Forelimb muscle (tissue), 1 donor: ENCODE measurements around the gene HLA-DMB. TPM values are rescaled to one million over a fixed set of nuclear protein-coding genes. Genes with fewer than 3 reads are reported as not detected.
A peak's percentile ranks its signal among the peaks of the same experiment; 100 is the strongest.

Experiments used
- DNase-seq: peaks from one replicate; pipeline ENCODE4 v3.0.0-alpha.2; 2013; ENCODE audit warnings: low read depth
- polyA plus RNA-seq: library from polyadenylated mRNA; unstranded; fragments of 120-200 nt; gene quantifications from one replicate; pipeline ENCODE4 v1.2.1, GENCODE V29; 2013; ENCODE audit not compliant: insufficient read length

HLA-DMB gene
- polyA plus RNA-seq, 1 donor, result 4.8 TPM

- DNase-seq, result peak; percentile 100
Measured at GRCh38 chr6:32971581-32972352, 30.9 kb upstream of the HLA-DMB start.

- DNase-seq, result no peak
Measured at GRCh38 chr6:32971242-32971580, 30.4 kb upstream of the HLA-DMB start.

GRCh38 chr6:32970413-32971241, 29.8 kb upstream of the HLA-DMB start:
- DNase-seq, result peak; percentile 61

GRCh38 chr6:32969685-32970412, 29.0 kb upstream of the HLA-DMB start:
- no peak for DNase-seq

- no peak for DNase-seq
Measured at GRCh38 chr6:32968867-32969684, 28.2 kb upstream of the HLA-DMB start.

GRCh38 chr6:32968093-32968866, 27.5 kb upstream of the HLA-DMB start, which contains the start of gene BRD2:
Gene BRD2 (plus strand): TSS chr6:32968594. CDS start chr6:32972899, 4,305 bp downstream.
- DNase-seq, result peak; percentile 93

- no peak for DNase-seq
Measured at GRCh38 chr6:32967151-32968091, 26.6 kb upstream of the HLA-DMB start.

- DNase-seq, result no peak
Measured at GRCh38 chr6:32964776-32965175, 23.9 kb upstream of the HLA-DMB start.

GRCh38 chr6:32963866-32964265, 23.0 kb upstream of the HLA-DMB start:
- no peak for DNase-seq

- DNase-seq, result no peak
Measured at GRCh38 chr6:32962213-32962826, 21.5 kb upstream of the HLA-DMB start.

- no peak for DNase-seq
Measured at GRCh38 chr6:32960563-32960962, 19.7 kb upstream of the HLA-DMB start.

- DNase-seq, result no peak
Measured at GRCh38 chr6:32956176-32956575, 15.3 kb upstream of the HLA-DMB start.

- DNase-seq, result no peak
Measured at GRCh38 chr6:32954986-32955802, 14.4 kb upstream of the HLA-DMB start.

- DNase-seq, result no peak
Measured at GRCh38 chr6:32954267-32954666, 13.4 kb upstream of the HLA-DMB start.

- no peak for DNase-seq
Measured at GRCh38 chr6:32953775-32954174, 12.9 kb upstream of the HLA-DMB start.

GRCh38 chr6:32952817-32953739, 12.2 kb upstream of the HLA-DMB start, which contains the start of gene HLA-DMA:
Gene HLA-DMA (minus strand): TSS chr6:32953097. CDS start chr6:32953036, 61 bp downstream.
- no peak for DNase-seq

GRCh38 chr6:32950449-32950848, 9.6 kb upstream of the HLA-DMB start:
- no peak for DNase-seq
